Fibroblast of gingiva (primary cell): ENCODE measurements around the gene PNMA8C.
"Not testable (repeated sequence)": the region's sequence is repeated elsewhere in the genome, so short reads cannot be mapped to it uniquely, and the experiment has no call there.

Source experiments
- DNase-seq: peaks from one replicate; pipeline ENCODE4 v3.0.0-alpha.2; 2011; ENCODE audit warnings: low read depth

PNMA8C gene

GRCh38 chr19:46388311-46389095, 40.2 kb downstream of the PNMA8C start:
- no peak for DNase-seq

- DNase-seq, result no peak
These were observed 41.0 kb downstream of the PNMA8C start for GRCh38 chr19:46387713-46388130.

DNA sequence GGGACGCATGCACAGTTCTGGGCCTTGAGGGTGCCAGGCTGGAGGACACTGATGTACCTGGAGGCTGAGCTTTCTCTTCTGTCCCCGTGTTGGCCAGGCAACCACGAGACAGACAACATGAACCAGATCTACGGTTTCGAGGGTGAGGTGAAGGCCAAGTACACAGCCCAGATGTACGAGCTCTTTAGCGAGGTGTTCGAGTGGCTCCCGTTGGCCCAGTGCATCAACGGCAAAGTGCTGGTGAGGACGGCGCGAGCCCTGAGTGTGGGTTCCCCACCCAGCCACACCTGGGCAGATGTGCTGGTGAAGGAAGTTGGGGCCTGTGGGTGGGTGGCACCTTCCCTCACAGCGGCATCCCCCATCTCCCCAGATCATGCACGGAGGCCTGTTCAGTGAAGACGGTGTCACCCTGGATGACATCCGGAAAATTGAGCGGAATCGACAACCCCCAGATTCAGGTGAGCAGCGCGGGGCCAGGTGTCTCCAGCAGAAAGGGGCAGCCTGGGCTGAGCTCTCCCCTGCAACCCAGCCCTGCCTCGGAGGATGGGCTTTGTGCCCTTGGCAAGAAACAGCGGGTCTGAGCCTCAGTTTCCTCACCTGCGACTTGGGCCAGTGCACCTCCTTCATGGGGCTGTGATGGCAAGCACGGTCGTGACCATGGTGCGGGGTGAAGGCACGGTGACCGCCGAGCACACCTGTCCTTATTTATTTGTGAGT, 41.6 kb downstream of the PNMA8C start:
- DNase-seq, result no peak

GRCh38 chr19:46386151-46386550, 42.6 kb downstream of the PNMA8C start:
- no peak for DNase-seq

- no peak for DNase-seq
These were observed 43.1 kb downstream of the PNMA8C start for GRCh38 chr19:46385636-46386035.

DNA sequence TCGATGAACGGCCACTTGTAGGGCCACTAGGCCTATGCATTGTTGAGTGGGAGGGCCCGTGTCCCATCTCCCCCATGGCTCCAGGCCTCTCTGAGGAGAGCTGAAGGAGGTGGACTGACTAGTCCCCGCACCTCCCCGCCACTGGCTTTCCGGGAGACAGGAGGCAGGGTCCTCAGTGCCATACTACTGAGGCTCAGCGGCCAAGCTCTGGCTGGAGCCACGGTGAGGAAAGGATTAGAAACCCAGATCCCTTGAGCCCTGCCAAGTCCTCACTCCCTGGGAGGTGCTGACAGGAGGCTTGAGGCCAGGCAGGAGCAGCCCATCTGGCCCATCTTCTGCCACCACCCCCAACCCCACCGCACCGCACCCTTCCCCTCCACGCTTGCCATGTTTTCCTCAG, 44.3 kb downstream of the PNMA8C start:
- DNase-seq, result no peak

GRCh38 chr19:46383846-46384245, 44.9 kb downstream of the PNMA8C start:
- DNase-seq, result no peak

DNA sequence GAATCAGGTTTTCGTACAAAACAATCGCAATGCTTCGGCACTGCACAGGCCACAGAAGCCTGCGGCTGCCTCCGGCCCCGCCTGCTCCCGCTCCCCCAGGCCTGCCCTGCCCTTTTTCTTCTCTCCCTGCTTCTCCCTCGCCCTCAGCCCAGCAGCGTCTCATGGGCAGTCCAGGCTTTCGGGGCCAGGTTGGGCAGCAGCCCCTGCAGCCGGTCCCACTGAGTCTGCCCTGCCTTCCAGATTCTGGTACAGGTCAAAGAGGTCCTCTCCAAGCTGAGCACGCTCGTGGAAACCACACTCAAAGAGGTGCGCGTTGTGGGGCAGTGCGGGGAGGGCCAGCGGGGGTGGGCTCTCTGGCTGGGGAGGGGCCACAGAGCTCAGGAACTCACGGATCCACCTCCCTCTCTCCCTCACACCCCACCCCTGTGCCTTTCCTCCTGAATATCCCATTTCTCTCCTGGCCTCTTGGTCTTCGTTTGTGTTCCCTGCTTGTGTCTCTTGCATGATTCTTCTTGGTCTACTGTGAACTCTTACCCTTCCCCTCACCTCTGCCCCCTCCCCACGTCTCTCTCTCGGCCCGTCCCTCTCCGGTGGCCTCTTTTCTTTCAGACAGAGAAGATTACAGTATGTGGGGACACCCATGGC, 45.4 kb downstream of the PNMA8C start:
- DNase-seq, result no peak

DNA sequence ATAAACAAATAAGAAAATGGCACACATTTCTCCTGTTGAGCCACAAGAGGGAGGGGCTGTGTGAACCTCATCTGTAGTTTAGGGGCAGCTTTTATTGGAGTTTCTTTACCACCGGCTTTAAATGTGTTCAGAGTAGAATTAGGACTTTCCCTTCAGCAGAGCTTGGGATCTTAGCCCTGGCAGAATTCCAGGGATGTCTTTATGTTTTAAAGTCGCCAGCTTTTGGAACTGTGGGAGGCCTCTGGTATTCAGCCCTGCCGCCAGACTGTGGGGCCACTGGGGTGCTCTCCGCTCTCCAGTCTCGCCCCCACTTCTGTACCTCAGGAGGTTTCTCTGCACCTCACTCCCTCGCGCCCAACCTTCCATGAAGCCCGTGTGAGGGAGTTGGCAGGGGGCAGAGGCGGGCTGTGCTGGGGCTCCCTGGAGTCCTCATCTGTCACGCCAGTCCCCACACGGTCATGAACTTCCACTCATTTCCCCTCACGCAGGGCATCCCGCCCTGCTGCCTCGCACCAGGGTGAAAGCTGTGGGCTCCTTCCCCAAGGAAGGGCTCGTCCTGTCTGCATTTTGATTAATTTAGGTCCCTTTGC, 46.9 kb downstream of the PNMA8C start:
- DNase-seq, result no peak

DNA sequence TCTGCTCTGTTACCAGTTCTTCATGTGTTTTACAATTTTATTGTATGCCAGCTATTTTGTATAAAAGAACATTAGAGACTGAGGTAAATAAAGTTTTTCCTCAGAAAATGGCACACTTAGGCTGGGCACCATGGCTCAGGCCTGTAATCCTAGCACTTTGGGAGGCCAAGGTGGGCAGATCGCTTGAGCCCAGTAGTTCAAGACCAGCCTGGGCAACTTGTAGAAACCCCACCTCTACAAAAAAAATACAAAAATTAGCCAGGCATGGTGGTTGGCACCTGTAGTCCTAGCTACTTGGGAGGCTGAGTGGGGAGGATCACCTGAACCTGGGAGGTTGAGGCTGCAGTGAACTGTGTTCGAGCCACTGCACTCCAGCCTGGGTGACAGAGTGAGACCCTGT, 47.4 kb downstream of the PNMA8C start:
- no peak for DNase-seq

GRCh38 chr19:46380690-46381089, 48.0 kb downstream of the PNMA8C start:
- no peak for DNase-seq

DNA sequence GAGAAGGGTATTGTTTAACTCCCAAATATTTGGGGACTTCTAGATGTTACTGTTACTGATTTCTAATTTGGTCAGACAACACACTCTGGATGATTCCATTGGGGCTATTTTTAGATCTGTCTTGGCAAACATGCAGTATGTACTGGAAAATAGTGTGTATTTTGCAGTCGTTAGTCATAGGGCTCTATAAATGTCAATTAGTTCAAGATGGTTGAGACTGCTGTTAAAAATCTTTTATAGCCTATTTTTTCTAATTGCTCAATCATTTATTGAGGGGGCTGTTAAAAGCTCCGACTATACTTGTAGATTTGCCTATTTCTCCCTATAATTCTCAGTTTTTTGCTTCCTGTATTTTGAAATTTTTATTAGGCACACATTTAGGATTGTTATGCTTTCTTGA, 50.5 kb downstream of the PNMA8C start:
- DNase-seq, result peak; percentile 93

DNA sequence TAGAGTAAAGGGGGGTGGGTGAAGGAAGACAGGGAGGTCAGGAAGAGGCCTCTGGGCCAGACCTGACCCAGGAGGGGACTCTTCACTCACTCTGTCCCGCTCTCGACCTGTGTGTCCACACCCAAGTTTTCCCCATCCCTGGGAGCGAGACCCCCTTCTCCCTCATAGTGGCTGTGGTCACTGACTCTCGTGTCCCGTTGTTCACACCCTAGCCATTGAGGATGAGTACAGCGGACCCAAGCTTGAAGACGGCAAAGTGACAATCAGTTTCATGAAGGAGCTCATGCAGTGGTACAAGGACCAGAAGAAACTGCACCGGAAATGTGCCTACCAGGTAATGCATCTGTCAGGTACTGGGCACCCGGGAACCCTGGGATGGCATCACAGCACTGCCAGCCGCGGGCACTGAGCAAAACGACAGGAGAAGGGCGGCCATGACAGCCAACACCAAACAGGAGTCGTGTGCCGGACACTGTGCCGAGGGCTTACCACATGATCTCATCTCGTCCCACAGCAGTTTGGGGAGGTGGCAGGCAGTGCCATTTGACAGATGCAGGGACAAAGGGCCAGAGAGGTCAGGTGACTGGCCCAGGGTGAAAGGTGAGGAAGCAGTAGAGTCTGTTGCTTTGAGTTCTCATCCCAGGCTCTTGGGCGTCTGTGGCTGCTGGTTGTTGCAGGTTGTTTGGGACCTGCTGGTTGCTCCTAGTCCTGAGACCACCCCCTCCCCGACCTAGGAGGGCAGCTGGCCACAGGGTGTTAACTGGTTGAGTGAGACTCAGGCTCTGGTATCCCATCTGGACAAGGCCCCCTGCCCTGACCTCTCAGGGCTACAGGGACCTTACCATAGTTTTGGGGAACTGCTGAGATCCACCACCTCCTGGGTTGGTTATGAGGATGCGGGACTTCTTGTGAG, 52.2 kb downstream of the PNMA8C start:
- no peak for DNase-seq

GRCh38 chr19:46375476-46376067, 53.2 kb downstream of the PNMA8C start:
- not testable (repeated sequence) for DNase-seq
